Activated CD8-positive, alpha-beta T cell treated with anti-CD3 and anti-CD28 coated beads for 36 hours (primary cell): Measurements from ENCODE around the gene MRPS30. TPM values are rescaled to one million over a fixed set of nuclear protein-coding genes. Genes with fewer than 3 reads are reported as not detected.

ENCODE experiments used
- ATAC-seq: fragments of 200-7000 bp; cut with Tn5 transposase; one replicate; pipeline ENCODE4 v1.10.0; 2021; ENCODE audit warnings: mild to moderate bottlenecking, moderate library complexity
- CTCF ChIA-PET: fragments of 350-600 bp; sonication (Branson Sonifier 250); formaldehyde crosslinking; loops from one replicate; lab custom pipeline; 2021; ENCODE audit warnings: antibody characterized with exemption; lab: Charles Lee
- POLR2A ChIA-PET: fragments of 350-600 bp; sonication (Branson Sonifier 250); formaldehyde crosslinking; loops from one replicate; lab custom pipeline; 2021; ENCODE audit warnings: antibody characterized with exemption; lab: Charles Lee
- DNase-seq: peaks from one replicate; pipeline ENCODE4 v3.0.0-alpha.2; 2020
- H3K27ac Mint-ChIP-seq: one replicate; pipeline ENCODE4 v1.8.0; 2021; ENCODE audit warnings: mild to moderate bottlenecking, mixed read lengths
- H3K27me3 Mint-ChIP-seq: one replicate; pipeline ENCODE4 v1.8.0; 2021; ENCODE audit warnings: mixed read lengths
- H3K36me3 Mint-ChIP-seq: one replicate; pipeline ENCODE4 v1.8.0; 2021; ENCODE audit warnings: low read depth, mixed read lengths
- H3K4me1 Mint-ChIP-seq: one replicate; pipeline ENCODE4 v1.8.0; 2021; ENCODE audit warnings: low read depth, mixed read lengths
- H3K4me3 Mint-ChIP-seq: one replicate; pipeline ENCODE4 v1.8.0; 2021; ENCODE audit warnings: mild to moderate bottlenecking, moderate library complexity, mixed read lengths
- H3K9me3 Mint-ChIP-seq: one replicate; pipeline ENCODE4 v1.8.0; 2021; ENCODE audit warnings: mixed read lengths
- intact Hi-C: fragments of 100-400 bp; cut with micrococcal nuclease; formaldehyde crosslinking; loops from one replicate; pipeline ENCODE4 v1.10.0; 2022
- total RNA-seq, 2 experiments: library from RNA; stranded (reverse); gene quantifications; one replicate each; pipeline ENCODE4 v1.2.3, GENCODE V29; 2021
- TF ChIP-seq, protein P1 (sequence below): fragments of 200-600 bp; IDR thresholded peaks from one replicate; pipeline ENCODE4 v1.8.0; 2022; ENCODE audit warnings: antibody characterized with exemption, mild to moderate bottlenecking

MRPS30 gene
- total RNA-seq, 2 experiments from 2014 or later = 60.1 to 62.1 TPM

DNA sequence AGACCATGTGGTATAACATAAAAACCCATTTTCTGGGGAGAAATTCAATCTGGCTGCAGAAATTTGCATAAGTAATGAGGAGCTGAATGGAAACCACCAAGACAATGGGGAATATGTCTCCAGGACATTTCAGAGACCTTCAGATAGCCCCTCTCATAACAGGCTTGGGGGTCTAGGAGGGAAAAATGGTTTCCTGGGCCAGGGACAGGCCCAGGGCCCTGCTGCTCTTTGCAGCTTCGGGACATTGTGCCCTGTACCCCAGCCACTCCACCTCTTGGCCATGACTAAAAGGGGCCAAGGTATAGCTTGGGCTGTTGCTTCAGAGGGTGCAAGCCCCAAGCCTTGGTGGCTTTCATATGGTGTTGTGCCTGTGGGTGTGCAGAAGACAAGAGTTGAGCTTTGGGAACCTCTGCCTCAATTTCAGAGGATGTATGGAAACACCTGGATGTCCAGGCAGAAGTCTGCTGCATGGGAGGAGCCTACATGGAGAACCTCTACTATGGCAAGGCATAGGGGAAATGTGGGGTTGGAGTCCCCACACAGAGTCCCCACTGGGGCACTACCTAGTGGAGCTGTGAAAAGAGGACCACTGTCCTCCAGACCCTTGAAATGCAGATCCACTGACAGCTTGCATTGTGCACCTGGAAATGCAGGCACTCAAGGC is 30.4 kb downstream of the MRPS30 start:
- Mint-ChIP-seq H3K4me3 (no peak overlapping the region), H3K27ac (no peak overlapping the region), H3K27me3 (no peaks in the 10 kb centered on the region), H3K4me1 (no peaks in the 10 kb centered on the region), H3K36me3 (peaks cover 17% of the 10 kb centered on the region), H3K9me3 (peaks cover 15% of the 10 kb centered on the region)
- DNase-seq = no peak
- intact Hi-C loops = no loop called here
- ChIA-PET POLR2A (no interaction called here), CTCF (no interaction called here)
- ATAC-seq = no peak
- TF ChIP-seq, protein P1, sequence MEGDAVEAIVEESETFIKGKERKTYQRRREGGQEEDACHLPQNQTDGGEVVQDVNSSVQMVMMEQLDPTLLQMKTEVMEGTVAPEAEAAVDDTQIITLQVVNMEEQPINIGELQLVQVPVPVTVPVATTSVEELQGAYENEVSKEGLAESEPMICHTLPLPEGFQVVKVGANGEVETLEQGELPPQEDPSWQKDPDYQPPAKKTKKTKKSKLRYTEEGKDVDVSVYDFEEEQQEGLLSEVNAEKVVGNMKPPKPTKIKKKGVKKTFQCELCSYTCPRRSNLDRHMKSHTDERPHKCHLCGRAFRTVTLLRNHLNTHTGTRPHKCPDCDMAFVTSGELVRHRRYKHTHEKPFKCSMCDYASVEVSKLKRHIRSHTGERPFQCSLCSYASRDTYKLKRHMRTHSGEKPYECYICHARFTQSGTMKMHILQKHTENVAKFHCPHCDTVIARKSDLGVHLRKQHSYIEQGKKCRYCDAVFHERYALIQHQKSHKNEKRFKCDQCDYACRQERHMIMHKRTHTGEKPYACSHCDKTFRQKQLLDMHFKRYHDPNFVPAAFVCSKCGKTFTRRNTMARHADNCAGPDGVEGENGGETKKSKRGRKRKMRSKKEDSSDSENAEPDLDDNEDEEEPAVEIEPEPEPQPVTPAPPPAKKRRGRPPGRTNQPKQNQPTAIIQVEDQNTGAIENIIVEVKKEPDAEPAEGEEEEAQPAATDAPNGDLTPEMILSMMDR = no peak

DNA sequence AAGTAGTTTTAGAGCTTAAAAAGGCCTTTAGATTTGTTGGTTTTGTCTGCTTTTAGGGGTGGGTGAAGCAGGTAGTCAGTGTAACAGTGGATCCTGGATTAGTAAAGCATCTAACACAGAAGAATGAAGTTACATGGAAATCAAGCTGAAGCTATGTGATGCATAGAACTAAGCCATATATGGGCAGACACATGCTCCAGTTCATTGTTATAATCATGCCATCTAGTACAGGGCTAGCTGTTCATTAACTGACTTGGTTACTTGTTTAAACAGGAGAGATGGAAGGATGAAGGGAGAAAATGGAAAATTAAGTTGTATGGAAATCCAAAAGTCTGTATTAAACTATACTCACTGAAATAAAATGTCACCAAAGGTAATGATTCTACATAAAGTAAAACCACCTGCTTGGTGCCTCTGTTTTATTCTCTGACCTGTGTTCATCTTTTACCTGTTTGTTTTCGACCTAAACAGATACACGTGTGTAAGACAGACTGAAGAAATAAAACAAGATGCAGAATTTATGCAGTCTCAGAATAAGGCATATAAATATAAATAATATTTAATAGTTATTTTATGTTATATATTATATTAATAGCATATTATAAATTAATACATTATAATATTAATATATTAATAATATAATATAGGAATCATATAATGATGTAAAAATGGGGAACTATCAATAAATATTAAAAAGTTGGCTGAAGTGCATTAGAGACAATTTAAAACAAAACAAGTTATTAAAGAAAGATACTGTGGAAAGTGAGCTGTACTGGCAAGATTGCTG is 33.9 kb downstream of the MRPS30 start:
- Mint-ChIP-seq H3K27ac (no peak overlapping the region), H3K4me1 (no peaks in the 10 kb centered on the region), H3K4me3 (no peak overlapping the region), H3K27me3 (no peaks in the 10 kb centered on the region), H3K9me3 (peaks cover 15% of the 10 kb centered on the region), H3K36me3 (peaks cover 12% of the 10 kb centered on the region)
- POLR2A ChIA-PET = no interaction called here
- DNase-seq (no peak), ATAC-seq (no peak)
- TF ChIP-seq, protein P1 = no peak
- CTCF ChIA-PET = no interaction called here
- intact Hi-C loops = no loop called here

DNA sequence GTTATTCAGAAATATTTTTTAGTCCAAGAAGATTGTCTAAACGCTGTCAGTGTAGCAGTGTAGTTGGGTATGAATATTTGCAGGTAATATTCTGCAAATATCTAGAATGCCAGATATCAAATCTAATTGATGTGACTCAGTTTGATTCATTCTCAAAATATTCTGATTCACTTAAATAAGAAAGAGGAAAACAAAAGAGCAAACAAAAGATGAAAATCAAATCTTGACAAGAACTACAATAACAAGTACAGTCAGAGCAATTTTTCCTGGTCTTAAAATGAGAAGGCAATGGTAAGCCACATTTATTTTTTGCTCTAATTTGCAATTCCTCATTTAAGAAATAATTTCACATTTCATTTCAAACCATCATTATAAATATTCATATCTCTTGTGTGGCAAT is 36.0 kb downstream of the MRPS30 start:
- peaks cover 3% of the 10 kb centered on the region for H3K9me3 Mint-ChIP-seq
- H3K27ac Mint-ChIP-seq = no peak overlapping the region
- H3K4me1 Mint-ChIP-seq = no peaks in the 10 kb centered on the region
- ATAC-seq (no peak), DNase-seq (no peak)
- TF ChIP-seq, protein P1 = no peak
- ChIA-PET CTCF (no interaction called here), POLR2A (no interaction called here)
- H3K36me3 Mint-ChIP-seq = peaks cover 2% of the 10 kb centered on the region
- intact Hi-C loops = no loop called here
- H3K27me3 Mint-ChIP-seq = no peaks in the 10 kb centered on the region
- H3K4me3 Mint-ChIP-seq = no peak overlapping the region

DNA sequence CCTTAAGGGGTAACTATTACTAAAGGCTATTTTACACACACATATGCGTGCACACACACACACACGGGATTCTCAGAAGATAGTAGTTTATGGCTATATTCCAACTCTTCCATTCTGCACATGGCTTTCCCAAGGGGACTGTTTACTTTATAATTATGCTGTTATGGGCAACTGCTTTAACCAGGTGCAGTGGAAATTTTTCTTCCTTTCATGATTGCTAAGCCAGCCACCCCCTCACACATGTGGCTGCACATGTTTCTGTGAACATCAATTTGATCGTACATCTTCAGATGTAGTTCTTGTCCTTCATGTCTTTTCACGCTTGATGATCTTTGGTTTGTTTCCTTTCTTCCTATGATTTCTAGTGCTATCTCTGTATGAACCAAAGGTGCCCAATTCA is 37.0 kb downstream of the MRPS30 start:
- intact Hi-C loops = no loop called here
- POLR2A ChIA-PET = no interaction called here
- Mint-ChIP-seq H3K27me3 (no peaks in the 10 kb centered on the region), H3K4me3 (no peak overlapping the region), H3K36me3 (no peaks in the 10 kb centered on the region), H3K27ac (no peak overlapping the region), H3K9me3 (no peaks in the 10 kb centered on the region), H3K4me1 (no peaks in the 10 kb centered on the region)
- ATAC-seq (no peak), DNase-seq (no peak)
- CTCF ChIA-PET = no interaction called here
- TF ChIP-seq, protein P1 = no peak

DNA sequence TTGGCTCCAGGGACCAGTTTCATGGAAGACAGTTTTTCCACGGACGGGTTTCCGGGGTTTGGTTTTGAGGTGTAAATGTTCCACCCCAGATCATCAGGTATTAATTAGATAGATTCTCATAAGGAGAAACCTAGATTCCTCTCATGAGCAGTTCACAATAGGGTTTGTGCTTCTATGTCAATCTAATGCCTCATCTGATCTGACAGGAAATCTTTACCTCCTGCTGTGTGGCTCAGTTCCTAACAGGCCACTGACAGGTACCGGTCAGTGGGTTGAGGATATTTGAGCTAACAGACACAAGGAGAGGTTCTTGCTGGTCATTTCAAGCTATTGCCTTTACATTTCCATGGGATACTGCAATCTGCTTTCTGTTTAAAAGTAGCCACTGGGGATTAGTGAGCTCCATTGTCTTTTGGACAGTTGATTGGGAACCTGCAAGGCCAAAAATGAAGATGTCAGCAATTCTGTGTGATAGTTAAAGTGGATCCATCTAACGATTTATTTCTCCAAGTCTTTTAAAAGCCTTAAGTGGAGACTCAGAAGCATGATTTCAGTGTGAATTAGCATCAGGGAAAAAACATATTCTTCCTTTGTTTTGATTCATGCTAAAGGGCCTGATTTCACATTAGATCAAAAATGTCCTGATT is 38.6 kb downstream of the MRPS30 start:
- Mint-ChIP-seq H3K27me3 (no peaks in the 10 kb centered on the region), H3K36me3 (no peaks in the 10 kb centered on the region), H3K27ac (no peak overlapping the region), H3K4me1 (no peaks in the 10 kb centered on the region), H3K9me3 (no peaks in the 10 kb centered on the region), H3K4me3 (no peak overlapping the region)
- POLR2A ChIA-PET = no interaction called here
- intact Hi-C loops = no loop called here
- ATAC-seq (no peak), DNase-seq (no peak)
- TF ChIP-seq, protein P1 = no peak
- CTCF ChIA-PET = no interaction called here
